ENCODE results near the gene ERBB4.
"Not testable (repeated sequence)": the region's sequence is repeated elsewhere in the genome, so short reads cannot be mapped to it uniquely, and the experiment has no call there.

ERBB4 gene

DNA sequence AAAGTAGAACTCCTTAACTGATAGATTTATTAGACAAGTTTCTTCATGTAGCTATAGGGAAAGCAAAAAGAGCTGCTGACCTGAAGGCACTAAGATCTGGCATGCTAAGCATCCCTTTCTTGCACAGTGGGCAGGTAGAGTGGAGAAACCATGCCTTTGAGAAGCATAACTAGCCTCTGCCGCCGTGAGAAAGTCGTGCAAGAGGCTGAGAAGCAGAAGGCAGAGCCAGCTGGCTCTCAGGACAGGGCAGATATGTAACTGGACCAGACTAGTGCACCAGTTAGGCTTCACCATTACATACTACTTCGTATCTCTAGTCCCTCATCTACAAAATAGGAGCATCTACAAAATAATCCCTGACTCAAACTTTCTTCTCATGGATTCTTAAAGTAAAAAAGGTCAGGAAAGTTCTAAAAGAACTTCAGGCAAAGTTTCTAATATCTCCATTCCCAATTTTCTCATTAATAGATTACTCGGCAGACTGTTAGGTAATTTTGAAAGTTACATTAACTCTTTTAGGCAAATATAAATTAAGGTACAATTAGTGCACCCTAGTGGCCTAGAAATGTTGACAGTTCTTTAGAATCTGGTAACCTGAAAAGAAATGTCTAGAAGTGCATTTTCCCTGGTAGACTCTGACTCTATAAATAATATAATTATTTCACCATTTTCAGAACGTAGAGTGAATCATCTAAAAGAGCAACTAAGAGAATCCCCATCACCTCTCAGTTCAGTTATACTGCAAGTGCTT is 10.3 kb downstream of the ERBB4 start:
- DNase-seq: no peak

DNA sequence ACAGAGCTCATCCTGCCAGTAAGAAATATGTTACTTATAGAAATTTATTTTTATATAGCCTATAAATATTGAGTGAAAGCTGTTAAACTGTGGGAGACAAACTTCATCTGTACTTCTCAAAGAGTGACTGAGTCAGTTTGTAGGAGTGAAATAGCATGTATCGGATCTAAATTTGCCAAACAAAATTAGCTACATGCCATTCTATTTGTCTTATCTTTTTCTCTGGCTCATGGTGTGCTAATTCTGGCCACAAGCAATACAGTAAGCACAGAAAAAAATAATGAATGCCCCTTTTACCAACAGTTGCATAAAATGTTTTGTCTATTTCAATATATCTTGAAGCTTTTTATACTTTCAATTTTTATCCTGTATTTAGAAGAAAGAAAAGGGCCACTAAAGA is 12.5 kb downstream of the ERBB4 start:
- no peak for DNase-seq

DNA sequence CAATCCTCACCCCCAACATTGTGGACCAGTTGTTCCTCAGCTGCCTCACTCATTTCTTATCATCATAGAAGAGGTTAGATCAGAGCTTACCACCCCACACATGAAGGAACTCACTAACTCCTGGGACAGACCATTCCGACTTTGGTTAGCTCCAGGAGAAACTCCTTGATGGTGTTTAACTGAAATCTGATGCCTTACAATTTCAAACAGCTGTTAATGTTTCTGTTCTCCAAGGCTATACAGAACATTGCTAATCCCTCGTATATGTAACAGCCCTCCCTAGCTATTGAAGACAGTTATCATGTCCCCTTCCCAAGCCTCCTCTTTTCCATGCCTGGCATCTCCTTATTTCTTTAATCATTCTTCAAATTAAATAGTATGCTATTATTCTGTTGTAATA is 14.8 kb downstream of the ERBB4 start:
- no peak for DNase-seq

DNA sequence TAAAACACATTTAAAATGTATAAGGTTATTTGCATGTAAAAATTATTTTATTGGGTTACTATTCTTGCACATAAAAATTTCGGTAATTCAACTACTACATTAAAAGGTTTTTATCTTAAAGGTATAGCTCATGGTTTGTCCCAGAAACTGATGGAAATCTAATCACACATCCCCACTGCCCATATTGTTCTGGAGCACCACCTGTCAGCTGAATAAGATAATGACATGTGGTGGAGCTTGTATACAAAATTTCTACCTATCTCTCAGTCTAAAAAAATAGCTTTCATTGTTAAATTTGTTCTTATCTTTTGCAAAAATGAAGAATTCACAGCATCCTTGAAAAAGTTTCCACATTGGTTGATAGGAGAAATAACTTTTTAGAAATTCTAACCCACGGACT is 18.3 kb downstream of the ERBB4 start:
- DNase-seq: no peak

DNA sequence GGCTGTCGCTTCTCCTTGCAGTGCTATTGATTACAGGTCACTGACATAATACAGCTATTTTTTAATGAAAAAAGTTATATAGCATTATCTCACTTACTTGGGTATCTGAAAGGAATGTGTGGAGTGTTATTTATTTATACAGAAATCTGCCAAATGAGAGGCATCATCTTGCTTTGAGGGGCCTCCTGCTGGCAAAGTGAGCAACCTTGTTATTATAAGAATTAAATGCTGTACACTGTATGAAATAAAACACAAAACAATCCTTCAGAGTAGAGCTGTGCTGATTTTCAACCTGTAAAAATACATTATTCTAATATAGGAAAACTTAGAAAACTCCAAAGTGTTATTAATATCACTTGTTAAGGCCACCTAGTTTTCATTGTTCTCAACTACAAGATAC is 20.9 kb downstream of the ERBB4 start:
- DNase-seq: no peak

DNA sequence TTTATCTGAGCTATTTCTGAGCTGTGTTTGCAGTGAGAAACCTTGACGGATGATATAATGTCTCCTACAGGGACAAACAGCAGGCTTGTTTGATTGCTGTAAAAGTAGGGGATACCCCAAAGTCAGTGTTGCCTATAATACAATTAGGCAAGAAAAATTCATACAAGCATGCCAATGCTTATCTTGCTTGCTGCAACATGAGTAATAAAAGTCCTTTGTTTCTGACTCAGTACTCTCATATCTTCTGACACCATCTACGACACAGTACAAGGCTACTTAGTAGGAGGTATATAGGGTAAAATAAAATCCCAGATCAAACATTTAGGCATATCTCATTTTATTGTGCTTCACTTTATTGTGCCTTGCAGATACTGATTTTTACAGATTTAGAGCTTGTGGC is 33.0 kb downstream of the ERBB4 start:
- no peak for DNase-seq

DNA sequence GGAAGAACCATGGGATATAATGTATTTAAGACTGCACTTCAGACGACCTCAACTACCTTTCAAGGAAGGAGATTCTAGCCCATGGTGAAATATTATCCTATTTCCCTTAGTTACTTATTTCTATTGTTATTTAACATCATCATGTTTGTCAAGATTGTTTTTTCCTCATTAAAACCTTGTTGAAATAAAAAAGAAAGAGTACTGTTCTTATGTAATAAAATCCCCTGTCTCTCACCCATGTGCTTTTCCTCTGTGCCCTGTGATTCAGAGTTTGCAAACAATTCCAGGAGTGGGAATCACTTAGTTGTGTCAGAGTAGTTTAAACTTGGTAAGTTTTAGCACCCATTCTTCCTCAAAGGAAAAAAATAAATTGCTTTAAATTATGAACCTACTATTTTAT is 43.6 kb downstream of the ERBB4 start:
- DNase-seq: no peak

DNA sequence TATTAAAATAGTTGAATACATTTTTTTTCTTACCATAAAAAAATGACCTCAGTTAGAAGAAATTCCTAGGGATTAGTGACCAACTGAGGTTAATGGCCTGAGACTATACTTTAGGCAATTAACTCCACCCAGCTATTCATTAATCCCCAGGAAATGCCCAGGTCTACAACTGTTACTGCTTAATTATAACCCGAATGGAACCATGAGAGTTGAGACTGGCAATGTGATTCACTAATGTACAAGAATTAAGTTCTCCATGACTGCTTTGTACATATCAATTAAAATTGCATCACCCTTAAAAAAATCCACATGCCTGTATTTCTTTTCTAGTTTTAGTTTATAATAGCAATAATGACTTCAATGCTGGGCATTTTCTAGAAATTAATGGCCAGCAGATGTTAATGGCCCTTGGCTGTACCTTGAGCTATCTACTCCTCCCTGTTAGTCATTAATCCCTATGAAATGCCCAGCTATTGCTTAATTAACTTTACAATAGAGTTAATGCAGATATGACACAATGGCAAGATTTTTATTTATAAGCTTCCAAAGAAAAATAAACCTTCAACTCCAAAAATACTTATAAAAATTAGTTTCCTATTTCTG is 44.1 kb downstream of the ERBB4 start:
- no peak for DNase-seq

DNA sequence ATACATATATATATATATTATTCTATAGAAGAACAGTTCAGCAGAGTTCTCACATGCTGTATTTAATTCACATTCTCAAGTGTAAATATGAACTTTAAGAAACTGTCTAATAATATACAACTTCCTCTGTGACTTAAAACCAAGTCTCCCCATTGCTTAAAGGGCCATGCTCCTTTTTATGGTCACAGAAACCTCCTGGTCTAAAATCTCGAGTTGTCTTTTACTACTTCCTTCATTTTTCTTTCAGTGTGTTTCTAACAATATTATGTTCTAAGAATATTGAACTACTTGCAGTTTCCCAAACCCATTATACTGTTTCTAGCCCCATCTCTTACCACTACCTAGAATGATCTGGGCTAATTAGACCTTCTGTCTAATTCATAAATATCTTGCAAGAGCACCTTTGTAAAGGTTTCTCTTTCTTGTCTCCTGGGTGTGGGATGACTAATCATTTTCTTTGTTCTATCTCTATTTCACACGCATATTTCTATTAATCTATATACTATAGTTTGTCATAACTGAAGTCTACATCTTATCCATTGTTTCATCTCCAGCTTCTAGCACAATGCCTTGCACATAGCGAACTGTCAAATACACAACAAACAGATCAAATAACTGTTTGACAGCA is 48.8 kb downstream of the ERBB4 start:
- DNase-seq: no peak

DNA sequence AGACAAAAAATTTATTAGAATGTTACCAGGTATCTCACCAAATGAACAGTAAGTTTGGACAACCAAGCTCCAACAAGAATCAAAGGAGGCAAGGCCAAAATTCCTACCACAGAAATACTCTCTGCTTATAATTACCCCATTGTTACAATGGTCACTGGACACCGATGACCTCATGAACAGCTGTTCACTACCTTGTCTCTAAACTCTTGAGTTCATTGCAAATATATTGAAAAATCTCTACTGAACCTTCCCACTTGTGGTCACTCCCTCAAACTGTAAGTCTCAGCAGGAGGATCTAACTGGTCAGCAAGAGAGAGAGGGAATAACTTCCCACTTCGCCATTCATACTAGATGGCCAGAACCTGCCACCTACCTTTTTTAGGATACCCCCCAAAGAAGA is 50.0 kb downstream of the ERBB4 start:
- no peak for DNase-seq

DNA sequence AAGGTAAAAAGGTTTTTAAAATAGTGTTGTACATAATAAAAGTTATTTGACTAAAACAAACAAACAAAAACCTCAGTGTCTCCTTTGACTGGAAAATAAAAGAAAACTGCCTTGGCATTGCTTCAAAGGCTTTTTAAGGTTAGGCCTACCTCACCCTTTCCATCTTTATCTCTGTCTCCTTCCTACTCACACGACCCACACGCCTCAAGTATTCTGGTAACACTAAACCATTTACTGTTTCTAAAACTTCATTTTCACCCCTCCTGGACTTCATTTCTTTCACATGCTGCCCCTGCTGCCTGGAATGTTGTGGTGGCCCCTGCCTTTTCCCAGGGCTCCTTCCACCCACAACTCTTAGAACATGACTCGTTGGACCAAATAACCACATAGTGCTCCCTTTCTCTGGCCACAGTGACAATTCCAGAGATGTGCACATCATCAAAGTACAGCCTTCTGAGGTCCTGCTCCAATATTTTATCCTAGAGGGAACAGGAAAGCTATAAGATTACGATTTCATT is 54.0 kb downstream of the ERBB4 start:
- peak; percentile 23 for DNase-seq

DNA sequence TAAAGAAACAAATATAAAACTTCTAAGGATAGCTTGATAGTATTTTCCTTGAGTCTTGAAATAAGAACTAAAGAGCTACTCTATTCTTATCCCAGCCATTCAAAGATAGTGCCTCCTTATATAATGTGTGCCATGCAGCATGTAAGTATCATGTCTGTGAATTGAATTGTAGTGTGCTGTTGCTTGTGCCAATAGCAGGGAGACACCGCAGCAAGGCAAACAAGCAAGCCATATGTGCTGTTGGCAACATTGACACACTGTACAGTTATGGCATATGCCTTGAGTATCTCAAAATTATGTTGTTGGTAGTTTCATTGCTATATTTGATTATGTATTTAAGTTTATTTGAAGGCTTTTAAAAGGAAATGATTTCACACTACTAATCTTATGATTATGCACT is 58.2 kb downstream of the ERBB4 start:
- DNase-seq: no peak

DNA sequence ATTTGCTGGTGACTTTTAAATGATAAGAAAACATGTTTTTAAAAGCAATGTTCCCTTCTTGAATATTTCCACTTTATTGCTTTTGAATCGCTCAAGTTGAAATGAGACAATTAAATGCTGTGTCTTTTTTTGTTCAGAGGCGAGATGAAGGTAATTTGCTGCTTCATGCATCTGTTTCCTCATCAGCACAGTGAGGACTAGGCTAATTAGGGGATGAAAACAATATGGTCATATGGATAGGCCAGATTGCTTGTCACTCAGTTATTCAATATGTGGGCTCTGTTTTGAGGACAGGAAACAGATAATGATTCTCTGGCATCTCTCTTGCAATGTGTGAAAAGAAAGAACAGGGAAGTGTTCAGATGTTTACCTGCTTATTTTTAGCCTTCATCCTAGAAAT is 61.0 kb downstream of the ERBB4 start:
- DNase-seq: no peak

DNA sequence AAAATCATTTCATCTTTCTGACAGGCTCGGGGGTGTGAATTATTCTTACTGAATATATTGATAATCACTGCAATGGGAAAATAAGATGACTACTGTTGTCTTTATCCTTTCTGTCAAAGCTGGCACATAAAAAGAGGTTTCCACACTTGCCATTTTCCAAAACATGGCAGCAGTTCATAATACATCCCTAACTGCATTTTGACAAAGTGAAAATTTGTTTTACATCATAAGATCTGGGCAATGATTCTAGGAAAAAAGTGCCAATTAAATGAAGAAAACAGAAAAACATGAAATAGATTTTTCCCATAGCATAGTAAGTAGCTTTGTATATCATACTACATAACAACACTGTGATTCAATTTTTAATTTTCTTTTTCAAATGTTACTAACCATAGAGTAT is 65.4 kb downstream of the ERBB4 start:
- no peak for DNase-seq

DNA sequence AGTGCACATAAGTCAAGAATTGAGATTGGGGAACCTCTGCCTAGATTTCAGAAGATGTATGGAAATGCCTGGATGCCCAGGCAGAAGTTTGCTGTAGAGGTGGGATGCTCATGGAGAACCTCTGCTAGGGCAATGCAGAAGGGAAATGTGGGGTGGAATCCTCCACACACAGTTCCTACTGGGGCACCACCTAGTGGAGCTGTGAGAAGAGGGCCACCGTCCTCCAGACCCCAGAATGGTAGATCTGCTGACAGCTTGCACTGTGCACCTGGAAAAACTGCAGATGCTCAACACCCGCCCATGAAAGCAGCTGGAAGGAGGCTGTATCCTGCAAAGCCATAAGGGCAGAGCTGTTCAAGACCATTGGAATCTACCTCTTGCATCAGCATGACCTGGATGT is 71.1 kb downstream of the ERBB4 start:
- not testable (repeated sequence) for DNase-seq

DNA sequence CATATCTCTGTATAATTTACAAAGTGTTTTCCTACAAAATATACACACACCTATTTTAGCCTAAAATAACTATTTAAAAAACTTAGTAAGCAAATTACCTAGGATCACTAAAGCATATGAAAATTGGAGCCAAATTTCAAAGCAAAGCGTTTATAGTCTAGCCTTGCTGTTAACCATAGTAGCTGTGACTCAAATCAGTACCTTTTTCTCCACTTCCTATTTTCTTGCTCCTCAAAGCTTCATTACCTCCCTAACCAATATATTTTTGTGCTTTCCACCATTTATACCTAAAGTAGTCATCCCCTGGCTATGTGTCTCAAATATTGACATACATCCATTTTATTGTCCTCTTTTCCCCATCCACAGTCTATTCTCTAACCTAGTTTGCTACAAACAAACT is 73.1 kb downstream of the ERBB4 start:
- no peak for DNase-seq

DNA sequence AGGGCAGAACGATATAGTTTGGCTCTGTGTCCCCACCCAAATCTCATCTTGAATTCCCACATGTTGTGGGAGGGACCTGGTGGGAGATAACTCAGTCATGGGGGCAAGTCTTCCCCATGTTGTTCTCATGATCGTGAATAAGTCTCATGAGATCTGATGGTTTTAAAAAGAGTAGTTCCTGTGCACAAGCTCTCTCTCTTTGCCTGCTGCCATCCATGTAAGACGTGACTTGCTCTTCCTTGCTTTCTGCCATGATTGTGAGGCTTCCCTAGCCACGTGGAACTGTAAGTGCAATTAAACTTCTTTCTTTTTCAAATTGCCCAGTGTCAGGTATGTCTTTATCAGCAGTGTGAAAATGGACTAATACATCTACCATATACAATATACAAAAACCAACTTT is 76.9 kb downstream of the ERBB4 start:
- not testable (repeated sequence) for DNase-seq

DNA sequence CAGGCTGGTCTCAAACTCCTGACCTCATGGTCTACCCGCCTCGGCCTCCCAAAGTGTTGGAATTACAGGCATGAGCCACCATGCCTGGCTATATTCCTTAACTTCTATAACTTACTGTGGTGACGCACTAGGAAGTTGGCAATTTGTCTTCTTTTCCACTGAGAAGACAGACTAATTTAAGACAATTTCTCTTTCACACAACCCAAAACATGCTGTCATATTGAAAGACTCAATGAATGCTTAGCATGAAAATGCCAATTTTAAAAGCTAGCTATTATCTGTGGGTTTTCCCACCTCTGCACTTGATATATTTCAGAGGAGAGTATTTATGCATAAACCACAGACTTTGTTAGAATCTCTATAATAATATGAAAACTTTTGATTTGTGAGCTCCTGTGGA is 84.5 kb downstream of the ERBB4 start:
- no peak for DNase-seq

DNA sequence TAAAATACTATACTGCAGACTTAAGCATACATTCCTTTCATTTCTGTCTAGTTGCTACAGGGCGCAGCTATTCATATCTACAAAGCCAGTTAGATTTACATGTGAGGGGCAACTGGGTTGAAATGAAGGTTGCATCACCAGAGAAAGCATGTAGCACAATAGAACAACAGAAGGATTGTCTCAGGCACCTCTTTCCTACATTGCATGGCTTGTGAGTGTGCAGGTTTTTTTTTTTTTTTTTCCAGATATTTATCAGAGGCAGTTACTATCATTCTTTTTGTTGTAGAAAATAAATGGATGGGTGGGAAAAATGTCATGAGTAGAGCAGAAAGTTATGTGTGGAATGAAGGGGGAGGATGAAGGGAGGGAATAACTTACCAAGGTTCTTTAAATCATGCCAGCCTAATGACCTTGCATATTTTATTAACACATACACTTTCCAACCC is 86.8 kb downstream of the ERBB4 start:
- no peak for DNase-seq

DNA sequence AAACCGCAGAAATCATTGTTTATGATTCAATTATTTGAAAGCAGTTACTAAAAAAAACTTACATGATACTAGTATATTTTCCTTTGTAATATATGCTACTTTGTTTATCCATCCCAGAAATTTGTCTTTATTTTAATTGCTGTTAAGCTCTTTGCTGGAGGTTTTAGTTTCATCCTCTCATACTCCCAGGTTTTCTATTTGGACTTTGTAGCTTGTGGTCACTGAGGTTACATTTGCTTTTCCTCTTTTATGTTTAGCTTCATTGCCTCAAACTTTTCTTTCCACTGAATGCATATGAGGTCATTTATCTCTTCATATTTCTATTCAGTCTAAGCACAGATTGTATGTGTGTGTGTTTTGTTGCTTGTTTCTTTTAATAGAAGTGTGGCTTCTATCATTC is 89.9 kb downstream of the ERBB4 start:
- no peak for DNase-seq

DNA sequence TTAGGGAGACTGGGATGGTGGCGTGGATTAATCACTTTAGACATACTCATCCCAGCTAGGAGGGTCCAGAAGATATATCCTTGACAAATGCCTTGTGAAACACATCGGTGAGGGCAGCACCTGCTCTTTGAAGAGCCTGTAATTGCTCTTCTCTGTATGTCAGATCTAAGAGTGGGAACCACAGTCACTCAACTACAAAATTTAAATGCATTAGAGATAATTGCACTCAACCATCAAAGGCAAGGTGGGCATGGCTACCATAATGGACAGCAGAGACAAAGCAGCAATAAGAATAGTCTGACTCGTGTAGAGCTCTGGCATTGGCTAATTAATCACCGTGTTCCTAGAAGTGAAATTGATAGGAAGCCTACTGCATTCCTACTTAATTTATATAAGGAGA is 96.8 kb downstream of the ERBB4 start:
- DNase-seq: no peak

DNA sequence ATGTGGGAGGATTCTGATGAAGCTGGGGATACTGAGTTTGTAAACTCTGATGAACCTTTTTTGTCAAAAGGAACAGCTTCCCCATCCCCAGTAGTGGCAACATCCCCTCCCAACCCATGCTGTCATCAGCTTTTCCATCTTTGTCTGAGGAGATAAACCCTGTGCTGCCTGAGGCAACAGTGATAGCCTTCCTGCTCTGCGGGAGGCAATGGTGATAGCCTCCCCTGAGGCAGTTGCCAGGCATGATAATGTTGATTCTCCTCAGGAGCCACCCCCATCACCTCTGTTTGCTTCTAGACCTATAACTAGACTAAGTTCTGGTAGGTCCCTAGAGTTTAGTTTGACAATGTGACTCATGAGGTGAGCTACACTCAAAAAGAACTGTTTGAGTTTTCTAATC is 97.5 kb downstream of the ERBB4 start:
- no peak for DNase-seq

DNA sequence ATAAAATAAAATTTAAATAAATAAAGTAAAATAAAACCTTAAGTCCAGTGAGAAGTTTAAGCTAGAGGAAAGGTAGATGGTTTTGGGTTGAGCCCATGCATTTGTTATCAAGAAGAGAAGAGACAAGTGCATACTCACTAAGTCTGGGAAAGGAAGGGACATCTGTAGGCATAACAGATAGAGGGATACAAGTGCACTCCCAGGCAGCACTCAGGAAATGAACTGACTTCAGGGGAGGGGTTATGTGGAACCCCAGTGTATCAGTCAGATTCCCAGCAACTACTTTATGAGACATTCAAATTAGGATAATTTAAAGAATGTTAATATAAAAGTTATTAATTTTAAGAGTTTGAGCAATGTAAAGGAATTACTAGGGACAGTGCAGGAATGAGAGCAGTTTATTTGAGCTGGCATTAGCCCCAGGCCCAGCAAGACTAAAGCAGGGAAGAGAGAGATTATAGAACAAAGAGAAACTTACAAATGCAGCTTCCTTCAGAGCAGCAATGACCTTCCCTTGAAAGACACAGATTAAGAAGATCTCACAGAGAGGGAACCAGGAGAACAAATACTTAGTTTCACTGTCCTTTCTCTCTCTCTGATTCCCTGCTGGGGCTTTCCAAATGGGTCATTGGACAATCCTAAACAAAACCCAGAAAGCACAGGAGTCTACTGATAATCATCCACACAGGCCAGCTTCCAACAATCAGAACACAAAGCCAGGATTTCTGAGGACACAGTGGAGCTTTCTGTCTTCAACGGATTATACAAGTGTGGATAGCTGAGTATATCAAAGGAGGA is 109.7 kb downstream of the ERBB4 start:
- no peak for DNase-seq
